Esophagus squamous epithelium (tissue), 5 donors: ENCODE data around the gene CADM4. TPM values are rescaled to one million over a fixed set of nuclear protein-coding genes. Genes with fewer than 3 reads are reported as not detected.
A peak's percentile ranks its signal among the peaks of the same experiment; 100 is the strongest.

Source experiments
- DNase-seq: peaks from one replicate; lab custom pipeline; 2025; lab: John Stamatoyannopoulos, UW
- H3K27ac ChIP-seq, 4 donors: fragments of 200-600 bp; sonication (generic); one replicate each; pipeline ENCODE4 v1.5.1; 2016 to 2019; ENCODE audit warnings: mild to moderate bottlenecking in 1 of 4
- H3K27me3 ChIP-seq, 4 donors: fragments of 200-600 bp; sonication (generic); 1 replicate in 3 of 4; 2 replicates in 1 of 4; pipeline versions ENCODE4 v1.5.1 to v1.6.0; 2017 to 2021; ENCODE audit warnings: antibody characterized with exemption in 1 of 4
- H3K36me3 ChIP-seq, 3 donors: fragments of 200-600 bp; sonication (generic); one replicate each; pipeline ENCODE4 v1.5.1; 2016 to 2019
- H3K4me1 ChIP-seq, 3 donors: fragments of 200-600 bp; sonication (generic); one replicate each; pipeline ENCODE4 v1.5.1; 2017 to 2019
- H3K4me3 ChIP-seq, 4 donors: fragments of 200-600 bp; sonication (generic); 1 replicate in 3 of 4; 2 replicates in 1 of 4; pipeline ENCODE4 v1.5.1; 2016 to 2019; ENCODE audit warnings: mild to moderate bottlenecking in 2 of 4, moderate library complexity in 1 of 4
- H3K9me3 ChIP-seq, 3 donors: fragments of 200-600 bp; sonication (generic); one replicate each; pipeline ENCODE4 v1.5.1; 2016 to 2019
- POLR2A ChIP-seq, 4 donors: fragments of 450-650 bp; IDR thresholded peaks; one replicate each; pipeline ENCODE4 v1.6.1; 2017; ENCODE audit warnings: antibody characterized with exemption in 4 of 4, mild to moderate bottlenecking in 4 of 4, moderate library complexity in 3 of 4
- WGBS, 2 donors: methylation state at CpG; one replicate each; pipeline ENCODE4 v1.1.5; 2018; 5-methylcytosine and 5-hydroxymethylcytosine counted together
- intact Hi-C: fragments of 100-400 bp; cut with DNase I; formaldehyde crosslinking; loops from one replicate; pipeline ENCODE4 v1.15.0; 2022
- total RNA-seq, 4 donors: library from RNA; depleted of rRNA; stranded (reverse); fragments of >200 nt; gene quantifications; one replicate each; pipeline ENCODE4 v1.1.0, GENCODE V29; 2016
- TF ChIP-seq, protein P1 (sequence below), 6 experiments: fragments of 450-650 bp in 4 of 6; fragments of 200-600 bp in 2 of 6; sonication (generic) in 2 of 6; IDR thresholded peaks; one replicate each; pipeline ENCODE4 v1.5.1; 2016 to 2019; ENCODE audit warnings: antibody characterized with exemption in 6 of 6, mild to moderate bottlenecking in 4 of 6, moderate library complexity in 4 of 6
- donor health status: DM: yes; HTN: yes; CAD: no.

CADM4 gene
- total RNA-seq, 4 donors from 2014 or later, result 8.8 to 22.8 (median 10.5) TPM

DNA sequence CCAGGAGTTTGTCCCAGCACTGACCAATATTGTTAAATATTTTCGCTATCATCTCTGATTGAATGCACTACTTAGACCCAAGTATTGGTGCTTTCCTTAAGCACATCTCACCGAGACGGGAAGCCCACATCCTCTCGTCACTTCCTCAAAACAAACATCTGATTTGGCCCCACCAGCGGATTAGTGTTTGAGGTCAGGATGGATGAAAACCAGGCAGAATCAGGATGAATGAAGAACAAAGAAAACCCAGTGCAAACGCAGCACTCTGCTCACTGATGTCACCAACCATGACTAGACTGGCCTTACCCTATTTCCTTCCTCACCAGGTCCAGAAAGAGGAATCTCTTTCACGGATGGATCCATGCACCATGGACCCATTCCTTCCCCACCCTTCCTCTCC is 24.4 kb upstream of the CADM4 start:
- Histone ChIP-seq H3K4me3 (no peak overlapping the region), H3K9me3 (no peaks in the 10 kb centered on the region), H3K27ac (no peak overlapping the region), H3K36me3 (peaks cover 0 to 26% (median 0%) of the 10 kb centered on the region in 3 donors), H3K4me1 (peaks cover 8 to 16% (median 9%) of the 10 kb centered on the region in 3 donors), H3K27me3 (no peaks in the 10 kb centered on the region)
- TF ChIP-seq, protein P1, sequence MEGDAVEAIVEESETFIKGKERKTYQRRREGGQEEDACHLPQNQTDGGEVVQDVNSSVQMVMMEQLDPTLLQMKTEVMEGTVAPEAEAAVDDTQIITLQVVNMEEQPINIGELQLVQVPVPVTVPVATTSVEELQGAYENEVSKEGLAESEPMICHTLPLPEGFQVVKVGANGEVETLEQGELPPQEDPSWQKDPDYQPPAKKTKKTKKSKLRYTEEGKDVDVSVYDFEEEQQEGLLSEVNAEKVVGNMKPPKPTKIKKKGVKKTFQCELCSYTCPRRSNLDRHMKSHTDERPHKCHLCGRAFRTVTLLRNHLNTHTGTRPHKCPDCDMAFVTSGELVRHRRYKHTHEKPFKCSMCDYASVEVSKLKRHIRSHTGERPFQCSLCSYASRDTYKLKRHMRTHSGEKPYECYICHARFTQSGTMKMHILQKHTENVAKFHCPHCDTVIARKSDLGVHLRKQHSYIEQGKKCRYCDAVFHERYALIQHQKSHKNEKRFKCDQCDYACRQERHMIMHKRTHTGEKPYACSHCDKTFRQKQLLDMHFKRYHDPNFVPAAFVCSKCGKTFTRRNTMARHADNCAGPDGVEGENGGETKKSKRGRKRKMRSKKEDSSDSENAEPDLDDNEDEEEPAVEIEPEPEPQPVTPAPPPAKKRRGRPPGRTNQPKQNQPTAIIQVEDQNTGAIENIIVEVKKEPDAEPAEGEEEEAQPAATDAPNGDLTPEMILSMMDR (IDR thresholded peaks at IDR 0.05), result no peak
- no peak for TF ChIP-seq POLR2A (IDR thresholded peaks at IDR 0.05)
- WGBS, 2 donors, result 67 to 71% methylated on average over 7 of the region's 7 CpGs
- intact Hi-C loops, result no loop called here
- no peak for DNase-seq

DNA sequence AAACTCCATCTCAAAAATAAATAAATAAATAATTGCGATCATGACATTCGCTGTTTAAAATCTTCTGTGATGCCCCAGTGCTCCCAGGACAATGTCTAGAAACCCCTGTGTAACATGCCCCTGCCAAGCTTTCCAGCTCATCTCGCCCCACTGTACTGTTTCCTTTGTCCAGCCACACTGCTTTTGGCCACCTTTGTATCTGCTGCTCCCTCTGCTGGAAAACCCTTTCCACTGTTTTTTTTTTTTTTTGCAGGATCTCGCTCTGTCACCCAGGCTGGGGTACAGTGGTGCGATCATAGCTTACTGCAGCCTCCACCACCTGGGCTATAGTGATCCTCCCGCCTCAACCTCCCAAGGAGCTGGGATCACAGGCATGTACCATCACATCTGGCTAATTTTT is 22.8 kb upstream of the CADM4 start:
- peaks cover 2 to 8% (median 4%) of the 10 kb centered on the region in 3 donors for H3K4me1 ChIP-seq
- 93 to 94% methylated on average over 6 of the region's 6 CpGs for WGBS, 2 donors

DNA sequence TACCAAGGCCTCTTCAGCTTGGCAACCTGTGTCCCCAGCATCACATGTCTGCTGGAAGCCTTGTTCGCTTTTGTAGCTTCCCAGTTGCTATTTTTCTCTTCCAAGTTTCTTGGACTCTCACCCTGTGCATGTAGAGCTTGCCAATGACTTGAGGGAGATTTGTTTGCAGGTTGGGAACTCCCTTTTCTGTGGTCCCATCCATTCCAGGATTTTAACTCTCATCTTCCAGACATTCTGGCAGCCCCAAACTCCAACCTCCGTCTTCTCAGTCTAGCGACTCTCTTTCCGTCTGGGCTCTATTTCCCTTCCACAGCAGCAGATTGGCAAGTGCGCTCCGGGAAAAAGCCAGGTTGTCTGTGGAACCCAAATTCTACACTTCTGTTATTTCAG is 21.3 kb upstream of the CADM4 start:
- H3K36me3 ChIP-seq, result peaks cover 0 to 35% (median 0%) of the 10 kb centered on the region in 3 donors
- WGBS, 2 donors, result 78 to 84% methylated on average over 5 to 6 of the region's 6 CpGs
- TF ChIP-seq, protein P1 (IDR thresholded peaks at IDR 0.05), result no peak
- no peak for TF ChIP-seq POLR2A (IDR thresholded peaks at IDR 0.05)
- peaks cover 0 to 5% (median 0%) of the 10 kb centered on the region in 3 donors for H3K4me1 ChIP-seq
- no peaks in the 10 kb centered on the region for H3K27me3 ChIP-seq
- H3K9me3 ChIP-seq, result peaks cover 0 to 7% (median 0%) of the 10 kb centered on the region in 3 donors
- no peak overlapping the region for H3K4me3 ChIP-seq
- DNase-seq, result no peak
- intact Hi-C loops, result no loop called here
- no peak overlapping the region for H3K27ac ChIP-seq

More for the DNA sequence above, 22.8 kb upstream of the CADM4 start:
- DNase-seq, result no peak
- H3K9me3 ChIP-seq, result peaks cover 0 to 7% (median 0%) of the 10 kb centered on the region in 3 donors
- no peak for TF ChIP-seq POLR2A (IDR thresholded peaks at IDR 0.05)
- TF ChIP-seq, protein P1 (IDR thresholded peaks at IDR 0.05), result peak in 1 of 6 experiments; percentile 14
- intact Hi-C loops, result no loop called here
- no peak overlapping the region for H3K27ac ChIP-seq
- H3K4me3 ChIP-seq, result no peak overlapping the region
- no peaks in the 10 kb centered on the region for H3K27me3 ChIP-seq
- peaks cover 0 to 34% (median 0%) of the 10 kb centered on the region in 3 donors for H3K36me3 ChIP-seq

GRCh38 chr19:43660301-43660970 is 20.8 kb upstream of the CADM4 start:
- H3K27me3 ChIP-seq, result no peaks in the 10 kb centered on the region
- peaks cover 0 to 7% (median 0%) of the 10 kb centered on the region in 3 donors for H3K9me3 ChIP-seq
- TF ChIP-seq, protein P1 (IDR thresholded peaks at IDR 0.05), result no peak
- WGBS, 2 donors, result 78 to 86% methylated on average over 6 to 7 of the region's 7 CpGs
- H3K27ac ChIP-seq, result no peak overlapping the region
- intact Hi-C loops, result no loop called here
- H3K4me3 ChIP-seq, result no peak overlapping the region
- DNase-seq, result no peak
- H3K36me3 ChIP-seq, result peaks cover 0 to 35% (median 0%) of the 10 kb centered on the region in 3 donors
- peaks cover 0 to 5% (median 0%) of the 10 kb centered on the region in 3 donors for H3K4me1 ChIP-seq

GRCh38 chr19:43658494-43658893 is 18.8 kb upstream of the CADM4 start:
- peaks cover 0 to 50% (median 0%) of the 10 kb centered on the region in 3 donors for H3K36me3 ChIP-seq
- H3K27ac ChIP-seq, result no peak overlapping the region
- no peaks in the 10 kb centered on the region for H3K27me3 ChIP-seq
- H3K4me1 ChIP-seq, result no peaks in the 10 kb centered on the region
- no peak overlapping the region for H3K4me3 ChIP-seq
- H3K9me3 ChIP-seq, result peaks cover 0 to 7% (median 0%) of the 10 kb centered on the region in 3 donors
- DNase-seq, result no peak
- no peak for TF ChIP-seq POLR2A (IDR thresholded peaks at IDR 0.05)
- TF ChIP-seq, protein P1 (IDR thresholded peaks at IDR 0.05), result no peak
- WGBS, 2 donors, result 89 to 96% methylated on average over 8 of the region's 8 CpGs
- intact Hi-C loops, result loop anchor here (10.0 kb wide), 1 partner anchor 54 kb away; no protein-coding TSS in a partner anchor
